GM12874 (cell line): ENCODE data around the gene KCTD20.

Source experiments
- CTCF ChIP-seq: IDR thresholded peaks from 2 replicates; pipeline ENCODE4 v1.5.1; 2011; ENCODE audit warnings: low read depth, mild to moderate bottlenecking, control low read depth, low read length, moderate library complexity; ENCODE audit not compliant: insufficient read depth

The KCTD20 gene

GRCh38 chr6:36491378-36491965, 48.7 kb downstream of the KCTD20 start:
- TF ChIP-seq CTCF: no peak

GRCh38 chr6:36492092-36492491, 49.3 kb downstream of the KCTD20 start:
- no peak for TF ChIP-seq CTCF

GRCh38 chr6:36492621-36493020, 49.8 kb downstream of the KCTD20 start:
- no peak for TF ChIP-seq CTCF

GRCh38 chr6:36493319-36493718, 50.5 kb downstream of the KCTD20 start:
- TF ChIP-seq CTCF: no peak

GRCh38 chr6:36493859-36494258, 51.1 kb downstream of the KCTD20 start:
- TF ChIP-seq CTCF: no peak

GRCh38 chr6:36495086-36495485, 52.3 kb downstream of the KCTD20 start:
- no peak for TF ChIP-seq CTCF

GRCh38 chr6:36499918-36500317, 57.1 kb downstream of the KCTD20 start:
- TF ChIP-seq CTCF: no peak
